GM20000 (cell line): ENCODE data around the gene PTPRE.

ENCODE experiments used
- DNase-seq: peaks from one replicate; pipeline ENCODE4 v3.0.0; 2012; ENCODE audit warnings: low spot score
- CTCF ChIP-seq: IDR thresholded peaks from 2 replicates; pipeline ENCODE4 v1.5.1; 2012; ENCODE audit warnings: mild to moderate bottlenecking, control low read depth; ENCODE audit errors: extremely low read depth, missing control alignments

Gene PTPRE

GRCh38 chr10:127962205-127962604, 55.3 kb downstream of the PTPRE start:
- TF ChIP-seq CTCF, result no peak
- no peak for DNase-seq

DNA sequence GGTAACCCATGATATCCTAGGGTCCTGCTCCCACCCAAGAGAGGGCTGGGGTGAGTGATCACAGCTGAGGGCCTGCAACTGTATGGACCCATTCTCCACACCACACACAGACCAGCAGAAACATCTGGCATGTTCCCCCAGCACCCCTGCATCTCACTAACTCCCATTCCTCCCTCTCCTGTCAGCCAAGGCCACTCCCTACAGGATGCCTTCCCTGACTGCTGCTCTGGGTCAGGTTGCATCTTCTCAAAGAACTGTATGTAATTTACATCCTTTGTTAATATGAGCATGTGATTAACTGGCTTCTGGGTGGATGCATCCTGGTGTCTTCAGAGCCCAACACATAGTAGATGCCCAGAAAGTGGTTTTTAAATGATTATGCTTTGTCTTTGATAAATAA, 56.2 kb downstream of the PTPRE start:
- DNase-seq, result no peak
- TF ChIP-seq CTCF, result no peak

DNA sequence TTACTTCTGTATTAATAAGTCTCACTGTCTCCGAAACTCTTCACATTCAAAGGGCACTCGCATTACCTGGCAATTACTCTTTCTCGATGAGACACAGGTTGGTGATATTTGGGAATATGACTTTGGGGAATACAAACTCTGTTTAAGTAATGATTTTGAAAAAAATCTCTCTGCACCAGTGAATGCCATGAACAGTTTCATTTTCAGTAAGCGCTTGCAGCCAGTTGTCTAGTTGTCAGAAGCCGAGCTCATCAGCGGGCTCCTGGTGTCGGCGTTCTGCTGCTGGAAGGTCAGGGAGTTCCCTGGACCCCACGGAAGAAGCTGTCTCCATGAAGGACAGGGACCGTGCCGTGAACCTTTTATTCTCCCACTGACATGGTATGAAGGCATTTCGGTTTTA, 57.7 kb downstream of the PTPRE start:
- TF ChIP-seq CTCF, result no peak
- no peak for DNase-seq

- DNase-seq, result no peak
- TF ChIP-seq CTCF, result no peak
Measured at GRCh38 chr10:127966875-127967274, 60.0 kb downstream of the PTPRE start.

- DNase-seq, result no peak
- TF ChIP-seq CTCF, result no peak
Measured at GRCh38 chr10:127968027-127968441, 61.1 kb downstream of the PTPRE start.

DNA sequence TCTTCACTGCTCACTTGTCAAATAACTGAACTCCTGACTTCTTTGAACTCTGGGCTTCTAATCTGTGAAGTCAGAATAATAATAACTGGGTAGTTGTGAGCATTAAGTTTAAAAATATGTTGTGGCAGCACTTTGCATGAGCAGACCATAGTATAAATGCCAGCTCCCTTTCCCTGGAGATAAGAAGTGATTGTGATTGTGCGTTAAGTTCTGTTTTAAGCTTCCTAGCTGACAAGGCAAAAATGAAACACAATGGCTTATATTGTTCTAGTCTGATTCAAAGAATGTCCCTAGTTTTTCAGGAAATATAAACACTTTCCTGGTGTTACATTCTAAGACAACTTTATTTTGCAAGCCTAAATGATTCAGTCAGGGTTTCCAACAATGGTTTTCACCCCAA, 61.8 kb downstream of the PTPRE start:
- no peak for DNase-seq
- TF ChIP-seq CTCF, result no peak

GRCh38 chr10:127971101-127971946, 64.4 kb downstream of the PTPRE start:
- no peak for DNase-seq
- TF ChIP-seq CTCF, result no peak
